ENCODE measurements around the gene GK. TPM values are rescaled to one million over a fixed set of nuclear protein-coding genes. Genes with fewer than 3 reads are reported as not detected.
"Not testable (repeated sequence)": the region's sequence is repeated elsewhere in the genome, so short reads cannot be mapped to it uniquely, and the experiment has no call there.

Gene GK
- total and polyA plus RNA-seq, 10 donors, result 3.5 to 55.4 (median 18.1) TPM

DNA sequence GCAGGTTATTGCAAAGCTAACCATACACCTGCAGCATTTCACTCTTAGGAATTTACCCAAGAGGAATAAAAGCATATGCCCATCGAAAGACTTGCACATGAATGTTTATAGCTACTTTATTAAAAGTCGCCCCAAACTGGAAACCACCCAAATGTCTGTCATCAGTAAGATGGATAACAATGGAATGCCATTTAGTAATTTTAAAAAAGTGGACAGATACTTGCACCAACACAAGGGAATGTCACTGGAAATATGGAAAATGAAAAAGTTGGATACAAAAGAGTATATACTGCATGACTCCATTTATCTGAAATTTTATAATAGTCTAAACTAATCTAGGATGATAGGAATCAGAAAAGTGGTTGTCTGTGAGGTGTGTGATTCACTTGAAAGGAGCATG lies 12.9 kb downstream of the GK start:
- no peaks in the 10 kb centered on the region for H3K9me3 ChIP-seq
- H3K27me3 ChIP-seq (replicated peaks in 1 of 7), result no peaks in the 10 kb centered on the region
- TF ChIP-seq POLR2A (IDR thresholded peaks at IDR 0.05) (no peak), CTCF (IDR thresholded peaks at IDR 0.05 in 8 of 11, conservative IDR thresholded peaks at IDR 0.05 in 3 of 11) (no peak), POLR2AphosphoS5 (IDR thresholded peaks at IDR 0.05) (no peak)
- H3K27ac ChIP-seq, result no peak overlapping the region
- no peak overlapping the region for H3K4me3 ChIP-seq
- H3K4me1 ChIP-seq, result no peaks in the 10 kb centered on the region
- WGBS, 5 donors, result 81 to 100% (median 97%) methylated on average over 2 of the region's 2 CpGs
- intact Hi-C loops (cut with DNase I; ENCODE audit: low total_unique reads), result no loop called here
- peaks cover 0 to 29% (median 0%) of the 10 kb centered on the region in 6 donors for H3K36me3 ChIP-seq
- no peak for DNase-seq

GRCh38 chrX:30668581-30668980 lies 15.4 kb downstream of the GK start:
- no peaks in the 10 kb centered on the region for H3K4me1 ChIP-seq
- H3K27ac ChIP-seq, result no peak overlapping the region
- H3K27me3 ChIP-seq (replicated peaks in 1 of 7), result no peaks in the 10 kb centered on the region
- no peak overlapping the region for H3K4me3 ChIP-seq
- no peaks in the 10 kb centered on the region for H3K9me3 ChIP-seq
- no peak for DNase-seq
- 87 to 99% (median 93%) methylated on average over 4 of the region's 4 CpGs for WGBS, 5 donors
- no peak for TF ChIP-seq POLR2AphosphoS5 (IDR thresholded peaks at IDR 0.05)
- no peak for TF ChIP-seq CTCF (IDR thresholded peaks at IDR 0.05 in 8 of 11, conservative IDR thresholded peaks at IDR 0.05 in 3 of 11)
- no peak for TF ChIP-seq POLR2A (IDR thresholded peaks at IDR 0.05)
- peaks cover 0 to 40% (median 0%) of the 10 kb centered on the region in 6 donors for H3K36me3 ChIP-seq
- intact Hi-C loops (cut with DNase I; ENCODE audit: low total_unique reads), result no loop called here

DNA sequence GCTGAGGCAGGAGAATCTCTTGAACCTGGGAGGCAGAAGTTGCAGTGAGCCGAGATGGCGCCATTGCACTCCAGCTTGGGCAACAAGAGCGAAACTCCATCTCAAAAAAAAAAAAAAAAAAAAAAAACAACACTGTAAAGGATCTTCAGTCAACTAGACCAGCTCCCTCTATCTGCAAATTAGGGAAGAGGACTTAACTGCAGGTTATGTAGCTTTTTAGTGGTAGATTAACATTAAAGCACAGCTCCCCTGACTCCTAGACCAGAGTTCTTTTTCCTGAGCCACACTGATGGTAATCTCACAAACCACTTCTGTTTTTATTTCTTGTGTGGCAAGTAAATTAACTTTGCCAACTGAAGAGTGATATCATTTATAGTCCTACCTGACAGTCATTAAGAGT lies 18.0 kb downstream of the GK start:
- intact Hi-C loops (cut with DNase I; ENCODE audit: low total_unique reads); H3K27me3 ChIP-seq (replicated peaks in 1 of 7); DNase-seq; H3K27ac ChIP-seq; H3K4me1 ChIP-seq; H3K4me3 ChIP-seq; H3K9me3 ChIP-seq: not testable (repeated sequence)
- 67 to 95% (median 85%) methylated on average over 2 to 3 of the region's 3 CpGs for WGBS, 5 donors
- H3K36me3 ChIP-seq, result peaks cover 0 to 40% (median 0%) of the 10 kb centered on the region in 6 donors

- no peak for DNase-seq
- H3K4me1 ChIP-seq, result no peaks in the 10 kb centered on the region
- no peak overlapping the region for H3K27ac ChIP-seq
- H3K27me3 ChIP-seq (replicated peaks in 1 of 7), result no peaks in the 10 kb centered on the region
- peaks cover 0 to 45% (median 0%) of the 10 kb centered on the region in 6 donors for H3K36me3 ChIP-seq
- WGBS, 5 donors, result 72 to 97% (median 90%) methylated on average over 4 of the region's 4 CpGs
- no peaks in the 10 kb centered on the region for H3K9me3 ChIP-seq
- intact Hi-C loops (cut with DNase I; ENCODE audit: low total_unique reads), result no loop called here
- no peak overlapping the region for H3K4me3 ChIP-seq
- no peak for TF ChIP-seq POLR2AphosphoS5 (IDR thresholded peaks at IDR 0.05)
- TF ChIP-seq CTCF (IDR thresholded peaks at IDR 0.05 in 8 of 11, conservative IDR thresholded peaks at IDR 0.05 in 3 of 11), result no peak
- no peak for TF ChIP-seq POLR2A (IDR thresholded peaks at IDR 0.05)
Measured at GRCh38 chrX:30673127-30673796, 20.0 kb downstream of the GK start.

Measured in spleen (tissue), 11 donors.